Lower lobe of right lung (tissue), 2 donors: ENCODE results near the gene NRP2. TPM values are rescaled to one million over a fixed set of nuclear protein-coding genes. Genes with fewer than 3 reads are reported as not detected.

ENCODE experiments used
- ATAC-seq, 2 donors: fragments of 200-7000 bp; cut with Tn5 transposase; one replicate each; pipeline ENCODE4 v1.9.1; 2020 to 2022; ENCODE audit warnings: mild to moderate bottlenecking in 2 of 2, moderate library complexity in 2 of 2
- DNase-seq: peaks from one replicate; pipeline ENCODE4 v3.0.0-alpha.2; 2020
- H3K27ac ChIP-seq: fragments of 200-600 bp; one replicate; pipeline ENCODE4 v1.8.0; 2022
- H3K27me3 ChIP-seq: fragments of 200-600 bp; one replicate; pipeline ENCODE4 v1.8.0; 2022; ENCODE audit warnings: low read depth
- H3K36me3 ChIP-seq: fragments of 200-600 bp; one replicate; pipeline ENCODE4 v1.8.0; 2022; ENCODE audit warnings: mild to moderate bottlenecking
- H3K4me1 ChIP-seq: fragments of 200-600 bp; one replicate; pipeline ENCODE4 v1.8.0; 2022
- H3K4me3 ChIP-seq: fragments of 200-600 bp; one replicate; pipeline ENCODE4 v1.8.0; 2022; ENCODE audit warnings: mild to moderate bottlenecking
- H3K9me3 ChIP-seq: fragments of 200-600 bp; one replicate; pipeline ENCODE4 v1.8.0; 2022
- intact Hi-C: fragments of 100-400 bp; cut with DNase I; formaldehyde crosslinking; loops from one replicate; pipeline ENCODE4 v1.11.0; 2022
- total RNA-seq: library from RNA; stranded (reverse); fragmentation: NEBNext Ultra II Directional; extraction: Animal tissue kit (Norgen Biotek cat#: 25700); gene quantifications from one replicate; pipeline ENCODE4 v1.2.1, GENCODE V29; 2021
- TF ChIP-seq, protein P1 (sequence below): fragments of 200-600 bp; IDR thresholded peaks from one replicate; pipeline ENCODE4 v1.8.0; 2022; ENCODE audit warnings: antibody characterized with exemption, mild to moderate bottlenecking
- donor health status: DM: no; HTN: yes; CAD: no; lungs with severe emphysema.

NRP2 gene
- total RNA-seq, 1 donor from 2014 or later = 67.5 TPM

DNA sequence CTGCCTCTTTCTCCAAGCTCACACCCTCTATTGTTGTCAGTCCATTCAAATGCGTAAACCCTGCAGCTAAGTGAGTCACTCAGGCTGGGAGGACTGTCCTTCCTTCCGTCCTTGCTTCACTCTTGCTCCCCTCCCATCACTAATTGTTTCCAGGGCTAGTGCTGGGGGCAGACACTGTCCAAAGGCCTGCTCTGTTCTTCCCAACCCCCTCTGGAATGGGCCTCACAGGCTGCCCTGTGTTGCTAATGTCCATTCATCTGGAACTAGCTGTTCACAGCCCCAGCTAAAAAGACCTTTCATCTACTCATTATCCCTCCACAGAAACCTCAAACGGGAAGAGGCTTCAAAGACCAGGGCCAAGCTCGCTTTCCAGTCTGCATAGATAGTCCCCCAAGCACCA is 31.9 kb upstream of the NRP2 start:
- ATAC-seq (no peak), DNase-seq (no peak)
- Histone ChIP-seq H3K4me3 (no peak overlapping the region), H3K27me3 (no peaks in the 10 kb centered on the region), H3K36me3 (no peaks in the 10 kb centered on the region), H3K4me1 (no peaks in the 10 kb centered on the region), H3K9me3 (no peaks in the 10 kb centered on the region), H3K27ac (no peak overlapping the region)
- TF ChIP-seq, protein P1, sequence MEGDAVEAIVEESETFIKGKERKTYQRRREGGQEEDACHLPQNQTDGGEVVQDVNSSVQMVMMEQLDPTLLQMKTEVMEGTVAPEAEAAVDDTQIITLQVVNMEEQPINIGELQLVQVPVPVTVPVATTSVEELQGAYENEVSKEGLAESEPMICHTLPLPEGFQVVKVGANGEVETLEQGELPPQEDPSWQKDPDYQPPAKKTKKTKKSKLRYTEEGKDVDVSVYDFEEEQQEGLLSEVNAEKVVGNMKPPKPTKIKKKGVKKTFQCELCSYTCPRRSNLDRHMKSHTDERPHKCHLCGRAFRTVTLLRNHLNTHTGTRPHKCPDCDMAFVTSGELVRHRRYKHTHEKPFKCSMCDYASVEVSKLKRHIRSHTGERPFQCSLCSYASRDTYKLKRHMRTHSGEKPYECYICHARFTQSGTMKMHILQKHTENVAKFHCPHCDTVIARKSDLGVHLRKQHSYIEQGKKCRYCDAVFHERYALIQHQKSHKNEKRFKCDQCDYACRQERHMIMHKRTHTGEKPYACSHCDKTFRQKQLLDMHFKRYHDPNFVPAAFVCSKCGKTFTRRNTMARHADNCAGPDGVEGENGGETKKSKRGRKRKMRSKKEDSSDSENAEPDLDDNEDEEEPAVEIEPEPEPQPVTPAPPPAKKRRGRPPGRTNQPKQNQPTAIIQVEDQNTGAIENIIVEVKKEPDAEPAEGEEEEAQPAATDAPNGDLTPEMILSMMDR = no peak
- intact Hi-C loops = no loop called here

DNA sequence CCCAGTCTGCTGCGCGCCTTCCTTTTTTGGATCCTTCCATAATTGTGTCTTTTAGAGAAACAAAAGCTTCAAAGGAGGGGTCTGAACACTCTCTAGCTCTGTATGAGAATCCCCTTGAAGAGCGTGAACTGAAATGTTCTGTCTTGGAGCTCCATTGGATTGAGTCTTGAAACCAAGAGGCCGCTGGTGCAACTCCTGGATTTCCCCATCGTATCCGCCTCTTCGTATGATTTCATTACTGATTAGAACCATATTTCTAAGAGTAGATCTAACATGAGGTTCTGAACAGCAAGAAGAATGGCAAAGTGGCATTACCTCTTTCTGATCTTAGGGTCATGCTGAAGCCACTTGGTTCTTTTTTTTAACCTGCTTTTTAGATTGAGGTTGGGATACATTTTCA is 31.4 kb upstream of the NRP2 start:
- Histone ChIP-seq H3K27ac (no peak overlapping the region), H3K4me1 (no peaks in the 10 kb centered on the region), H3K27me3 (no peaks in the 10 kb centered on the region), H3K36me3 (no peaks in the 10 kb centered on the region), H3K9me3 (no peaks in the 10 kb centered on the region), H3K4me3 (no peak overlapping the region)
- ATAC-seq (no peak), DNase-seq (no peak)
- TF ChIP-seq, protein P1 = no peak
- intact Hi-C loops = no loop called here

DNA sequence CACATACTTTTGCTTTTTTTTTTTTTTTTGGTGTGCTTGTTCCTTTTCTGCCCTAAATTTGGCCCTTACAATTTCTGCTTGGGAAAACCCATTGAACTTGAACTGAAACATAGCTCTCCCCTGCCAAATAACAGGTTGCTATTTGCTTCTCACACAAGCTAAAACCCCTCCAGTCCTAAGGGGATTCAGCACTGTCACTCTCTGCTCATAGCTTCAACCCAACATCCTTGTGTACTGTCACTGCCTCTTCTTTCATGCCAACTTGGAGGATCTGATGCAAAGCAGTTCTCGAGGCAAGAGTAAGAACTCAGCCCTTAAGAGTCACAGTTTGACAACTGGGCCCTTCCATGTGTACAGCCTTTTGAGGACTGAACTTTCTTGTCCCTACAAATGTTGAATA is 30.6 kb upstream of the NRP2 start:
- no peak for DNase-seq
- TF ChIP-seq, protein P1 = no peak
- H3K36me3 ChIP-seq = no peaks in the 10 kb centered on the region
- no peaks in the 10 kb centered on the region for H3K9me3 ChIP-seq
- no peak for ATAC-seq
- H3K27ac ChIP-seq = no peak overlapping the region
- intact Hi-C loops = no loop called here
- peaks cover 3% of the 10 kb centered on the region for H3K4me1 ChIP-seq
- H3K27me3 ChIP-seq = no peaks in the 10 kb centered on the region
- no peak overlapping the region for H3K4me3 ChIP-seq

DNA sequence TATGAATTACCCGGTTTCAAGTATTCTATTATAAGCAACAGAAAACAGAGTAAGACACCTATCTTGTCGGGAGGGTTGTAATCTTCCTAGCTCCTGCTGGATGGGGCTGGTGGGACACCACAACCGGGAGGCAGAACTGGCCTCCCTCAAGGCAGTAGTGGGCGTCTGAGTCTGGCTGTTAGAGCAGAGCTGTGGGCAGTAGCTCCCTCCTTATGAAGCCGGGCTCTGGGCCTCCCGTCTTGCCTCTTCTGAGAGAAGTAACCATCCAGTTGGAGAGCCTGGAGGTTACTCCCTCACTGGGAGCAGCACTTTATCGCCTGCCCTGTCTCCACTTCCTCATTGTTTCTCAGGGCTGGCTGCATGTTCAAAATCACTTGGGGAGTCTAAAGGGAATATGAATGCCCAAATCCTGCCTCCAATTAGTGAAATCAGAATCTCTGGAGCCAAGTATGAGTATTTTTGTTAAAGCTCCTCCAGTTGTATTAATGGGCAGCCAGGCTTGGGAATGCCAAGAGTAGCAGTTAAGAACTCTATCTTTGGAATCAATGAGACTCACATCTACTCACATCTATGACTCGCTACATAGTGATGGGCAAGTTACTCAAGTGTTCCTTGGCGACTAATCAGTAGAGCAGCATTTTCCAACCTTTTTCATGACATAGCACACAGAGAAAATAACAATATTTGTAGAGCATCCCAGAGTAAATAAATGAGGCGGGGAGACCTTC is 27.3 kb upstream of the NRP2 start:
- Histone ChIP-seq H3K4me3 (no peak overlapping the region), H3K27me3 (no peaks in the 10 kb centered on the region), H3K9me3 (no peaks in the 10 kb centered on the region), H3K36me3 (no peaks in the 10 kb centered on the region), H3K27ac (no peak overlapping the region), H3K4me1 (peaks cover 9% of the 10 kb centered on the region)
- TF ChIP-seq, protein P1 = no peak
- DNase-seq = no peak
- ATAC-seq = no peak
- intact Hi-C loops = no loop called here

DNA sequence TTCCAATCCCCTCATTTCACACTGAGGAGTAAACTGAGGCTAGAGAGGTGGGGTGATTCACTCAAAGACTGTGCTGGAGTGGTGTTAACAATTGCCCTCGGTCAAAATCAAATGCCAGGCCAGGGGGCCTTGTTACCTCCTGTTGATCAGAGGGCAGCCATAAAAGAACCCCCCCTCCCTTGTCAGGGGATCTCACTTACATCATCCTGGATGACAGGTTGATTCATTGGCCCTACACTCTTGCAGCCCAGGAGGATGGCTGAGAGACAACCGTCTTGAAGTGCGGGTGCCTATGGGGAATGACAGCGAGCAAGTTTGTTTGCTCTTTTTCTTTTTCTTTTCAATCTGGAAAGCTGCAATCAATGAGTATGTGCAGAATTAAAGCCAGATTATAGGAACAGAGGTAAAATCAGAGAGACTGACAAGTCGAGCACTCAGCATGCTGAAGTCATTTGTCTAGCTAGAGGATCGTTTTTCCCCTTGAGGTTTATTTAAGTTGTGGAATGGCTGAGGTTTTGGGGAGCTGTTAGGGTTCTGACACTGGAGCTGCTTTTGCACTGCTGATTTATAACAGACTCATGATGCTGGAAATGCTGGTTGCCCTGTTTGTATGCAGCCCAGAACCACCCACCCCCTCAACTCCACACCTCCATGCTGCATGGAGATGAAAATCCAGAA is 26.4 kb upstream of the NRP2 start:
- no peaks in the 10 kb centered on the region for H3K36me3 ChIP-seq
- TF ChIP-seq, protein P1 = no peak
- no peak for ATAC-seq
- intact Hi-C loops = no loop called here
- H3K27ac ChIP-seq = no peak overlapping the region
- peaks cover 15% of the 10 kb centered on the region for H3K4me1 ChIP-seq
- H3K4me3 ChIP-seq = no peak overlapping the region
- no peak for DNase-seq
- H3K27me3 ChIP-seq = no peaks in the 10 kb centered on the region
- no peaks in the 10 kb centered on the region for H3K9me3 ChIP-seq
